HG02981 (cell line): ENCODE measurements around the gene RFESD.

Source experiments
- ATAC-seq: cut with Tn5 transposase; IDR thresholded peaks from one replicate; pipeline ENCODE4 v1.9.1; 2021; ENCODE audit warnings: mild to moderate bottlenecking, moderate library complexity; ENCODE audit not compliant: unreplicated experiment

RFESD gene

GRCh38 chr5:95646569-95647431 is at the start of gene RFESD:
TSS of gene RFESD (plus strand) at chr5:95646777. CDS start at chr5:95652272, 5,495 bp downstream.
- peak; percentile 97 for ATAC-seq

- no peak for ATAC-seq
Observed at GRCh38 chr5:95599252-95599651, 47.3 kb upstream of the RFESD start.

GRCh38 chr5:95600557-95600956 is 46.0 kb upstream of the RFESD start:
- ATAC-seq: no peak

GRCh38 chr5:95605786-95606185 is 40.8 kb upstream of the RFESD start:
- no peak for ATAC-seq

GRCh38 chr5:95606419-95606818 is 40.2 kb upstream of the RFESD start:
- ATAC-seq: no peak

GRCh38 chr5:95609711-95610110 is 36.9 kb upstream of the RFESD start:
- no peak for ATAC-seq

GRCh38 chr5:95610546-95610945 is 36.0 kb upstream of the RFESD start:
- no peak for ATAC-seq

GRCh38 chr5:95611396-95611795 is 35.2 kb upstream of the RFESD start:
- no peak for ATAC-seq

- ATAC-seq: no peak
Observed at GRCh38 chr5:95613514-95613913, 33.1 kb upstream of the RFESD start.

GRCh38 chr5:95615164-95615467 is 31.5 kb upstream of the RFESD start:
- no peak for ATAC-seq

GRCh38 chr5:95617057-95617456 is 29.5 kb upstream of the RFESD start:
- no peak for ATAC-seq

- no peak for ATAC-seq
Observed at GRCh38 chr5:95619096-95619495, 27.5 kb upstream of the RFESD start.

GRCh38 chr5:95619514-95620029 is 27.0 kb upstream of the RFESD start:
- ATAC-seq: no peak

- peak; percentile 66 for ATAC-seq
Observed at GRCh38 chr5:95620030-95620869, 26.3 kb upstream of the RFESD start, which contains the start of gene GPR150. TSS of gene GPR150 (plus strand) at chr5:95620087. CDS start at chr5:95620276, 189 bp downstream.

GRCh38 chr5:95620870-95621838 is 25.4 kb upstream of the RFESD start:
- ATAC-seq: peak; percentile 46

GRCh38 chr5:95621839-95622629 is 24.5 kb upstream of the RFESD start:
- ATAC-seq: no peak

- no peak for ATAC-seq
Observed at GRCh38 chr5:95623706-95624105, 22.9 kb upstream of the RFESD start.

- no peak for ATAC-seq
Observed at GRCh38 chr5:95624368-95624767, 22.2 kb upstream of the RFESD start.

GRCh38 chr5:95626701-95627100 is 19.9 kb upstream of the RFESD start:
- ATAC-seq: no peak
